HCT116 (cell line): ENCODE results near the gene PIGH.

Source experiments
- EZH2 ChIP-seq: fragments of 200-600 bp; sonication (generic); IDR thresholded peaks from 2 replicates; pipeline ENCODE4 v1.6.1; 2017; ENCODE audit warnings: antibody characterized with exemption, mixed run types
- EZH2phosphoT487 ChIP-seq: fragments of 200-600 bp; IDR thresholded peaks from 2 replicates; pipeline ENCODE4 v1.6.1; 2018; ENCODE audit warnings: antibody characterized with exemption, borderline replicate concordance
- POLR2A ChIP-seq: IDR thresholded peaks from 2 replicates; pipeline ENCODE4 v1.7.0; 2011; ENCODE audit warnings: borderline replicate concordance; ENCODE audit not compliant: insufficient read depth, insufficient read length; ENCODE audit errors: extremely low read depth
- RAD21 ChIP-seq: IDR thresholded peaks from 2 replicates; pipeline ENCODE4 v1.6.1; 2012; ENCODE audit warnings: low read depth, mild to moderate bottlenecking
- TF ChIP-seq, protein P1 (sequence below), 3 experiments: fragments of 200-600 bp in 1 of 3; sonication (generic) in 1 of 3; IDR thresholded peaks in 2 of 3; conservative IDR thresholded peaks in 1 of 3; 2 replicates each; pipeline ENCODE4 v1.5.1; 2012 to 2017; ENCODE audit warnings: low read depth in 2 of 3, low read length in 2 of 3, antibody characterized with exemption in 1 of 3, borderline replicate concordance in 1 of 3, control low read depth in 1 of 3, mild to moderate bottlenecking in 1 of 3, mixed read lengths in 1 of 3, mixed run types in 1 of 3, moderate library complexity in 1 of 3; ENCODE audit not compliant: insufficient read depth in 1 of 3

GRCh38 chr14:67559639-67560038, 40.4 kb downstream of the PIGH start:
- no peak for TF ChIP-seq POLR2A
- TF ChIP-seq, protein P1, sequence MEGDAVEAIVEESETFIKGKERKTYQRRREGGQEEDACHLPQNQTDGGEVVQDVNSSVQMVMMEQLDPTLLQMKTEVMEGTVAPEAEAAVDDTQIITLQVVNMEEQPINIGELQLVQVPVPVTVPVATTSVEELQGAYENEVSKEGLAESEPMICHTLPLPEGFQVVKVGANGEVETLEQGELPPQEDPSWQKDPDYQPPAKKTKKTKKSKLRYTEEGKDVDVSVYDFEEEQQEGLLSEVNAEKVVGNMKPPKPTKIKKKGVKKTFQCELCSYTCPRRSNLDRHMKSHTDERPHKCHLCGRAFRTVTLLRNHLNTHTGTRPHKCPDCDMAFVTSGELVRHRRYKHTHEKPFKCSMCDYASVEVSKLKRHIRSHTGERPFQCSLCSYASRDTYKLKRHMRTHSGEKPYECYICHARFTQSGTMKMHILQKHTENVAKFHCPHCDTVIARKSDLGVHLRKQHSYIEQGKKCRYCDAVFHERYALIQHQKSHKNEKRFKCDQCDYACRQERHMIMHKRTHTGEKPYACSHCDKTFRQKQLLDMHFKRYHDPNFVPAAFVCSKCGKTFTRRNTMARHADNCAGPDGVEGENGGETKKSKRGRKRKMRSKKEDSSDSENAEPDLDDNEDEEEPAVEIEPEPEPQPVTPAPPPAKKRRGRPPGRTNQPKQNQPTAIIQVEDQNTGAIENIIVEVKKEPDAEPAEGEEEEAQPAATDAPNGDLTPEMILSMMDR (IDR thresholded peaks at IDR 0.05 in 2 of 3, conservative IDR thresholded peaks at IDR 0.05 in 1 of 3; ENCODE audit: borderline replicate concordance in 1 of 3, insufficient read depth in 1 of 3, low read depth in 2 of 3, low read length in 2 of 3): no peak
- no peak for TF ChIP-seq EZH2
- no peak for TF ChIP-seq EZH2phosphoT487
- no peak for TF ChIP-seq RAD21
